CD1c-positive myeloid dendritic cell (primary cell): ENCODE results near the gene PRSS22.

Source experiments
- DNase-seq: peaks from one replicate; pipeline ENCODE4 v3.0.0-alpha.2; 2016; ENCODE audit errors: extremely low spot score

Gene PRSS22

GRCh38 chr16:2816751-2817339 lies 41.1 kb downstream of the PRSS22 start, which contains the start of gene PRSS21:
TSS of gene PRSS21 (plus strand) at chr16:2817237. CDS start at chr16:2817269, 32 bp downstream.
- no peak for DNase-seq

- peak; percentile 42 for DNase-seq
These were observed 42.6 kb downstream of the PRSS22 start for GRCh38 chr16:2815299-2815771.

- no peak for DNase-seq
These were observed 43.2 kb downstream of the PRSS22 start for GRCh38 chr16:2814551-2815298.

- DNase-seq, result no peak
These were observed 44.2 kb downstream of the PRSS22 start for GRCh38 chr16:2813771-2814221.

GRCh38 chr16:2811703-2812471 lies 46.1 kb downstream of the PRSS22 start:
- no peak for DNase-seq

- no peak for DNase-seq
These were observed 47.3 kb downstream of the PRSS22 start for GRCh38 chr16:2810651-2811050.

GRCh38 chr16:2809149-2809760 lies 48.7 kb downstream of the PRSS22 start:
- no peak for DNase-seq

- DNase-seq, result no peak
These were observed 49.8 kb downstream of the PRSS22 start for GRCh38 chr16:2808181-2808580.

- DNase-seq, result no peak
These were observed 51.7 kb downstream of the PRSS22 start for GRCh38 chr16:2806286-2806685.

GRCh38 chr16:2804728-2805127 lies 53.2 kb downstream of the PRSS22 start:
- DNase-seq, result no peak

- no peak for DNase-seq
These were observed 54.3 kb downstream of the PRSS22 start for GRCh38 chr16:2803545-2804195.
